HepG2 (cell line): ENCODE results near the gene ERVMER34-1. TPM values are rescaled to one million over a fixed set of nuclear protein-coding genes. Genes with fewer than 3 reads are reported as not detected.

ENCODE experiments used
- CC2D1A ChIP-seq: sonication (generic); formaldehyde crosslinking; IDR thresholded peaks from 2 replicates; pipeline ENCODE4 v1.8.1; 2023; ENCODE audit warnings: mild to moderate bottlenecking, missing genetic modification reagents
- GATAD1 ChIP-seq: IDR thresholded peaks from 2 replicates; pipeline ENCODE4 v1.6.1; 2016; ENCODE audit warnings: missing genetic modification reagents, missing compliant biosample characterization
- KLF16 ChIP-seq, 2 experiments: sonication (generic) in 1 of 2; formaldehyde crosslinking in 1 of 2; IDR thresholded peaks; 2 replicates each; pipeline versions ENCODE4 v1.6.1 to v1.8.0; 2016 to 2023; ENCODE audit warnings: missing genetic modification reagents in 2 of 2, missing compliant biosample characterization in 1 of 2
- MLX ChIP-seq: IDR thresholded peaks from 2 replicates; pipeline ENCODE4 v1.6.1; 2016
- NFE2 ChIP-seq: sonication (generic); formaldehyde crosslinking; IDR thresholded peaks from 2 replicates; pipeline ENCODE4 v1.4.0; 2020; ENCODE audit warnings: missing genetic modification reagents
- ONECUT2 ChIP-seq: sonication (generic); formaldehyde crosslinking; IDR thresholded peaks from 2 replicates; pipeline ENCODE4 v1.4.0; 2020; ENCODE audit warnings: missing genetic modification reagents
- PLRG1 ChIP-seq: fragments of 450-650 bp; conservative IDR thresholded peaks from 2 replicates; pipeline ENCODE4 v1.6.1; 2016
- STAG1 ChIP-seq: sonication (generic); formaldehyde crosslinking; IDR thresholded peaks from 2 replicates; pipeline ENCODE4 v1.4.0; 2020; ENCODE audit warnings: missing genetic modification reagents
- SYNCRIP ChIP-seq: fragments of 200-400 bp; formaldehyde crosslinking; IDR thresholded peaks from 2 replicates; pipeline ENCODE4 v1.6.1; 2018; ENCODE audit warnings: mild to moderate bottlenecking, low read depth, low read length; ENCODE audit not compliant: insufficient read depth
- TBX3 ChIP-seq: fragments of 450-650 bp; IDR thresholded peaks from 2 replicates; pipeline ENCODE4 v1.6.1; 2017; ENCODE audit warnings: antibody characterized with exemption, mild to moderate bottlenecking, inconsistent platforms, borderline replicate concordance
- ZNF10 ChIP-seq: sonication (generic); formaldehyde crosslinking; IDR thresholded peaks from 2 replicates; pipeline ENCODE4 v1.4.0; 2020; ENCODE audit warnings: mild to moderate bottlenecking, low read depth, missing genetic modification reagents, borderline replicate concordance
- ZNF234 ChIP-seq: sonication (generic); formaldehyde crosslinking; conservative IDR thresholded peaks from 2 replicates; pipeline ENCODE4 v1.5.1; 2020; ENCODE audit warnings: mild to moderate bottlenecking, missing genetic modification reagents
- ZNF251 ChIP-seq: sonication (generic); formaldehyde crosslinking; IDR thresholded peaks from 2 replicates; pipeline ENCODE4 v1.9.0; 2021; ENCODE audit warnings: mild to moderate bottlenecking, missing genetic modification reagents
- ZNF510 ChIP-seq: sonication (generic); formaldehyde crosslinking; IDR thresholded peaks from 2 replicates; pipeline ENCODE4 v1.4.0; 2020; ENCODE audit warnings: low read depth, mild to moderate bottlenecking, missing genetic modification reagents
- ZNF556 ChIP-seq: sonication (generic); formaldehyde crosslinking; IDR thresholded peaks from 2 replicates; pipeline ENCODE4 v1.4.0; 2020; ENCODE audit warnings: mild to moderate bottlenecking, missing genetic modification reagents, borderline replicate concordance
- ZNF616 ChIP-seq: sonication (generic); formaldehyde crosslinking; IDR thresholded peaks from 2 replicates; pipeline ENCODE4 v1.5.0; 2020; ENCODE audit warnings: low read depth, mild to moderate bottlenecking, missing genetic modification reagents
- ZNF780A ChIP-seq: sonication (generic); formaldehyde crosslinking; IDR thresholded peaks from 2 replicates; pipeline ENCODE4 v1.8.0; 2022; ENCODE audit warnings: mild to moderate bottlenecking, missing genetic modification reagents, moderate library complexity
- polyA plus RNA-seq, 8 experiments: library from polyadenylated mRNA; depleted of rRNA in 3 of 8; stranded (reverse) in 7 of 8; unstranded in 1 of 8; fragments of >200 nt; fragmentation: Illumina TruSeq in 4 of 8; extraction: Trizol in 4 of 8; gene quantifications; 2 replicates each; pipeline versions ENCODE4 v1.2.1 to v1.2.3, GENCODE V29; 2011 to 2016; ENCODE audit warnings: low read depth in 4 of 8, missing spikeins in 1 of 8, mixed read lengths in 1 of 8; ENCODE audit not compliant: insufficient read depth in 1 of 8
- total RNA-seq, 5 experiments: library from RNA; depleted of rRNA; stranded (reverse); fragments of >200 nt; fragmentation: Illumina TruSeq; extraction: Trizol; gene quantifications; 2 replicates each; pipeline ENCODE4 v1.2.3, GENCODE V29; 2016; ENCODE audit warnings: low read depth in 1 of 5
- TF ChIP-seq, protein P1 (sequence below): sonication (generic); formaldehyde crosslinking; IDR thresholded peaks from 2 replicates; pipeline ENCODE4 v1.5.1; 2020; ENCODE audit warnings: missing genetic modification reagents, mild to moderate bottlenecking, borderline replicate concordance
- TF ChIP-seq, protein P2 (sequence below): sonication (generic); formaldehyde crosslinking; IDR thresholded peaks from 2 replicates; pipeline ENCODE4 v1.5.1; 2020; ENCODE audit warnings: mild to moderate bottlenecking, missing genetic modification reagents, borderline replicate concordance
- TF ChIP-seq, protein P3 (sequence below): sonication (generic); formaldehyde crosslinking; IDR thresholded peaks from 2 replicates; pipeline ENCODE4 v1.4.0; 2020; ENCODE audit warnings: mild to moderate bottlenecking, missing genetic modification reagents
- TF ChIP-seq, protein P4 (sequence below): sonication (generic); formaldehyde crosslinking; IDR thresholded peaks from 2 replicates; pipeline ENCODE4 v1.8.0; 2022; ENCODE audit warnings: low read depth, missing genetic modification reagents
- TF ChIP-seq, protein P5 (sequence below): sonication (generic); formaldehyde crosslinking; conservative IDR thresholded peaks from 2 replicates; pipeline ENCODE4 v1.4.0; 2020; ENCODE audit warnings: missing genetic modification reagents
- TF ChIP-seq, protein P6 (sequence below): sonication (generic); formaldehyde crosslinking; IDR thresholded peaks from 2 replicates; pipeline ENCODE4 v1.4.0; 2020; ENCODE audit warnings: missing genetic modification reagents, borderline replicate concordance

ERVMER34-1 gene
- total and polyA plus RNA-seq, 2 of the 13 experiments (the other 11 are each of a cell fraction or from before 2014, with no cell fraction given) = 0.04 to 0.35 TPM

GRCh38 chr4:52721968-52722815 is 29.0 kb downstream of the ERVMER34-1 start (continued):
- TF ChIP-seq, protein P1, sequence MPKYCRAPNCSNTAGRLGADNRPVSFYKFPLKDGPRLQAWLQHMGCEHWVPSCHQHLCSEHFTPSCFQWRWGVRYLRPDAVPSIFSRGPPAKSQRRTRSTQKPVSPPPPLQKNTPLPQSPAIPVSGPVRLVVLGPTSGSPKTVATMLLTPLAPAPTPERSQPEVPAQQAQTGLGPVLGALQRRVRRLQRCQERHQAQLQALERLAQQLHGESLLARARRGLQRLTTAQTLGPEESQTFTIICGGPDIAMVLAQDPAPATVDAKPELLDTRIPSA (CRISPR knock-in tag) = no peak
- TF ChIP-seq, protein P2, sequence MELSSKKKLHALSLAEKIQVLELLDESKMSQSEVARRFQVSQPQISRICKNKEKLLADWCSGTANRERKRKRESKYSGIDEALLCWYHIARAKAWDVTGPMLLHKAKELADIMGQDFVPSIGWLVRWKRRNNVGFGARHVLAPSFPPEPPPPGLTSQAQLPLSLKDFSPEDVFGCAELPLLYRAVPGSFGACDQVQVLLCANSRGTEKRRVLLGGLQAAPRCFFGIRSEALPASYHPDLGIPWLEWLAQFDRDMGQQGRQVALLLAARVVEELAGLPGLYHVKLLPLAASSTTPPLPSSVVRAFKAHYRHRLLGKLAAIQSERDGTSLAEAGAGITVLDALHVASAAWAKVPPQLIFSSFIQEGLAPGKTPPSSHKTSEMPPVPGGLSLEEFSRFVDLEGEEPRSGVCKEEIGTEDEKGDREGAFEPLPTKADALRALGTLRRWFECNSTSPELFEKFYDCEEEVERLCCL (CRISPR knock-in tag) = no peak
- TF ChIP-seq KLF16 (CRISPR knock-in tag; IDR thresholded peaks at IDR 0.05) = no peak
- no peak for TF ChIP-seq MLX (CRISPR knock-in tag)
- TF ChIP-seq CC2D1A (CRISPR knock-in tag) = no peak
- TF ChIP-seq ZNF556 = no peak
- TF ChIP-seq, protein P3, sequence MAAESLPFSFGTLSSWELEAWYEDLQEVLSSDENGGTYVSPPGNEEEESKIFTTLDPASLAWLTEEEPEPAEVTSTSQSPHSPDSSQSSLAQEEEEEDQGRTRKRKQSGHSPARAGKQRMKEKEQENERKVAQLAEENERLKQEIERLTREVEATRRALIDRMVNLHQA = 0 out of 2 replicates have a peak, but pooled peaks have one; percentile 32
- peak; percentile 56; the same call in 1 of the 2 replicates for TF ChIP-seq GATAD1 (CRISPR knock-in tag)
- no peak for TF ChIP-seq STAG1 (CRISPR knock-in tag)
- TF ChIP-seq, protein P4, sequence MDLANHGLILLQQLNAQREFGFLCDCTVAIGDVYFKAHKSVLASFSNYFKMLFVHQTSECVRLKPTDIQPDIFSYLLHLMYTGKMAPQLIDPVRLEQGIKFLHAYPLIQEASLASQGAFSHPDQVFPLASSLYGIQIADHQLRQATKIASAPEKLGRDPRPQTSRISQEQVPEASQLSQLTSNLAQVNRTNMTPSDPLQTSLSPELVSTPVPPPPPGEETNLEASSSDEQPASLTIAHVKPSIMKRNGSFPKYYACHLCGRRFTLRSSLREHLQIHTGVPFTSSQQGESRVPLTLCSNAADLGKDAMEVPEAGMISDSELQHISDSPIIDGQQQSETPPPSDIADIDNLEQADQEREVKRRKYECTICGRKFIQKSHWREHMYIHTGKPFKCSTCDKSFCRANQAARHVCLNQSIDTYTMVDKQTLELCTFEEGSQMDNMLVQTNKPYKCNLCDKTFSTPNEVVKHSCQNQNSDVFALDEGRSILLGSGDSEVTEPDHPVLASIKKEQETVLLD (CRISPR knock-in tag) = no peak
- no peak for TF ChIP-seq NFE2
- TF ChIP-seq ZNF780A (CRISPR knock-in tag) = no peak
- no peak for TF ChIP-seq ZNF616 (CRISPR knock-in tag)
- TF ChIP-seq ZNF251 (CRISPR knock-in tag) = no peak
- TF ChIP-seq SYNCRIP = no peak
- TF ChIP-seq ZNF234 = no peak
- TF ChIP-seq, protein P5, sequence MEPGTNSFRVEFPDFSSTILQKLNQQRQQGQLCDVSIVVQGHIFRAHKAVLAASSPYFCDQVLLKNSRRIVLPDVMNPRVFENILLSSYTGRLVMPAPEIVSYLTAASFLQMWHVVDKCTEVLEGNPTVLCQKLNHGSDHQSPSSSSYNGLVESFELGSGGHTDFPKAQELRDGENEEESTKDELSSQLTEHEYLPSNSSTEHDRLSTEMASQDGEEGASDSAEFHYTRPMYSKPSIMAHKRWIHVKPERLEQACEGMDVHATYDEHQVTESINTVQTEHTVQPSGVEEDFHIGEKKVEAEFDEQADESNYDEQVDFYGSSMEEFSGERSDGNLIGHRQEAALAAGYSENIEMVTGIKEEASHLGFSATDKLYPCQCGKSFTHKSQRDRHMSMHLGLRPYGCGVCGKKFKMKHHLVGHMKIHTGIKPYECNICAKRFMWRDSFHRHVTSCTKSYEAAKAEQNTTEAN (CRISPR knock-in tag) = no peak
- TF ChIP-seq PLRG1 = no peak
- TF ChIP-seq ONECUT2 (CRISPR knock-in tag) = no peak
- TF ChIP-seq TBX3 = no peak
- no peak for TF ChIP-seq ZNF10 (CRISPR knock-in tag)
- TF ChIP-seq ZNF510 (CRISPR knock-in tag) = no peak
- TF ChIP-seq, protein P6, sequence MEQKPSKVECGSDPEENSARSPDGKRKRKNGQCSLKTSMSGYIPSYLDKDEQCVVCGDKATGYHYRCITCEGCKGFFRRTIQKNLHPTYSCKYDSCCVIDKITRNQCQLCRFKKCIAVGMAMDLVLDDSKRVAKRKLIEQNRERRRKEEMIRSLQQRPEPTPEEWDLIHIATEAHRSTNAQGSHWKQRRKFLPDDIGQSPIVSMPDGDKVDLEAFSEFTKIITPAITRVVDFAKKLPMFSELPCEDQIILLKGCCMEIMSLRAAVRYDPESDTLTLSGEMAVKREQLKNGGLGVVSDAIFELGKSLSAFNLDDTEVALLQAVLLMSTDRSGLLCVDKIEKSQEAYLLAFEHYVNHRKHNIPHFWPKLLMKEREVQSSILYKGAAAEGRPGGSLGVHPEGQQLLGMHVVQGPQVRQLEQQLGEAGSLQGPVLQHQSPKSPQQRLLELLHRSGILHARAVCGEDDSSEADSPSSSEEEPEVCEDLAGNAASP = no peak
